ENCODE measurements around the gene RBBP7. TPM values are rescaled to one million over a fixed set of nuclear protein-coding genes. Genes with fewer than 3 reads are reported as not detected.
A peak's percentile ranks its signal among the peaks of the same experiment; 100 is the strongest.

RBBP7 gene
- total RNA-seq, 3 donors from 2014 or later: 72.7 to 94.6 (median 92.0) TPM

DNA sequence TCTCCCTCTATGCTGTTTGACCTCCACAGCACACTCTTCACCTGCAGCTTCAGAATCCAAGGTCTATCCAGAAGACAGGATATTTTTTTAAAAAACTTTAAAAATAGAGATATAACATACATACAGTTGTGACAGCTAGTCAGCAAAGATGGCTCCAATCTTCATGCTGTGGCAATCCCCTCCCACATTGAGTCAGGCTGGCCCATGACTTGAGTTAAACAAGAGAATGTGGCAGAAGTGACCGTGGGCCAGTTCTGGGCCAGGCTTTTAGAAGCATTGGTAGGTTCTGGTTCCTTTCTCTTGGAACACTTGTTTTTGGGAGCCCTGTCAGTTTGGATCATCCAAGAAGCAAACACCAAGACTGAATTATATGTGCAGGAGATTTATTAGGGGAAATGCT, 40.2 kb upstream of the RBBP7 start:
- DNase-seq (no peak), ATAC-seq (no peak)
- Histone ChIP-seq H3K36me3 (ENCODE audit: low read depth) (no peaks in the 10 kb centered on the region), H3K4me3 (no peak overlapping the region), H3K4me1 (ENCODE audit: low read depth) (no peaks in the 10 kb centered on the region), H3K9me3 (no peaks in the 10 kb centered on the region)
- intact Hi-C loops (cut with DNase I, micrococcal nuclease): no loop called here
- TF ChIP-seq, protein P1, sequence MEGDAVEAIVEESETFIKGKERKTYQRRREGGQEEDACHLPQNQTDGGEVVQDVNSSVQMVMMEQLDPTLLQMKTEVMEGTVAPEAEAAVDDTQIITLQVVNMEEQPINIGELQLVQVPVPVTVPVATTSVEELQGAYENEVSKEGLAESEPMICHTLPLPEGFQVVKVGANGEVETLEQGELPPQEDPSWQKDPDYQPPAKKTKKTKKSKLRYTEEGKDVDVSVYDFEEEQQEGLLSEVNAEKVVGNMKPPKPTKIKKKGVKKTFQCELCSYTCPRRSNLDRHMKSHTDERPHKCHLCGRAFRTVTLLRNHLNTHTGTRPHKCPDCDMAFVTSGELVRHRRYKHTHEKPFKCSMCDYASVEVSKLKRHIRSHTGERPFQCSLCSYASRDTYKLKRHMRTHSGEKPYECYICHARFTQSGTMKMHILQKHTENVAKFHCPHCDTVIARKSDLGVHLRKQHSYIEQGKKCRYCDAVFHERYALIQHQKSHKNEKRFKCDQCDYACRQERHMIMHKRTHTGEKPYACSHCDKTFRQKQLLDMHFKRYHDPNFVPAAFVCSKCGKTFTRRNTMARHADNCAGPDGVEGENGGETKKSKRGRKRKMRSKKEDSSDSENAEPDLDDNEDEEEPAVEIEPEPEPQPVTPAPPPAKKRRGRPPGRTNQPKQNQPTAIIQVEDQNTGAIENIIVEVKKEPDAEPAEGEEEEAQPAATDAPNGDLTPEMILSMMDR (IDR thresholded peaks at IDR 0.05): no peak

DNA sequence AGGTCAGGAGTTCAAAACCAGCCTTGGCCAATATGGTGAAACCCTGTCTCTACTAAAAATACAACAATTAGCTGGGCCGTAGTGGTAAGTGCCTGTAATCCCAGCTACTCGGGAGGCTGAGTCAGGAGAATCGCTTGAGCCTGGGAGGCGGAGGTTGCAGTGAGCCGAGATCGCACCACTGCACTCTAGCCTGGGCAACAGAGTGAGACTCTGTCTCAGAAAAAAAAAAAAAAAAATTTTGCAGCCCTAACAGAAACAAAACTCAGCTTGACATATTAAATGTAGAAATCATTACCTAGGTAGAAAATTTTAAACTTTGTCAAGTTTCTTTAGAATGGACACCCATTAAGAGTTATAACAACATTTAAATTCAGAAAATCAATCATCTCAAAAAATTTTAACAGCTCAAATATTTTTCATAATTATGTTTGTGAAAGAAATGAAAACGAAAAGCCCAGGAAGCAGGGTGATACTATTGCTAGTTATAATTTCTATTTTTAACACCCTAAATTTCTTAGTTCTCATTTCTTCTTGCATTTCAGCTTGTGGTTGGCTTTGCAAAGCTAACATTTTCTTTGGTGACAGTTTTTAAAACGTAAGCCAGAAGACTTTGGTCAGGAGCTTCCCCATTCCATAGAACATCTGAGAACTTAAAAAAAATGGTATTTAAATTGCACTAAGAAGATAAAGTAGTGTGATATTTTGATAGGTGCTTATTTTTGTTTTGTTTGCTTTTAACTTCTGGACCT, 33.3 kb upstream of the RBBP7 start:
- DNase-seq (no peak), ATAC-seq (no peak)

DNA sequence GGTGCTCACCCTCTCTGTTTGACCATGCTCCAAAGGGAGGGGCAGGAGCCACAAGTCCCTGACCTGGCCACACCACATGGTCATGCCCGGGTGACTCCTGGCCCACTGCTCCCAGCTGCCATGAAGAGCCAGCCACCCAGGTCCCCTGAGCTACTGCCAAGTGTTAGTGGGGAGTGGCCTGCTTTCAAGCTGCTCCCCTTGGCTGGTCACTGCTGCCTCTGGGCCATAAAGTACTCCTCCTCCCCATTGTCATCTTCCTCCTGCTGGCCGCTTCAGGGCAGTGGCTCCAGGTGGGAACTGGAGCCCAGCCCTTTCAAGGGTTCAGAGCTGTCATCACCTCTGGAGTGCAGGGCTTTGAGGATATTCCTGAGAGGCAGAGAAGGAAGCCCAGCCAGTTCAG, 27.3 kb upstream of the RBBP7 start:
- ATAC-seq: no peak
- DNase-seq: no peak
- Histone ChIP-seq H3K9me3 (no peaks in the 10 kb centered on the region), H3K4me1 (ENCODE audit: low read depth) (no peaks in the 10 kb centered on the region), H3K36me3 (ENCODE audit: low read depth) (no peaks in the 10 kb centered on the region), H3K4me3 (no peak overlapping the region)
- TF ChIP-seq, protein P1 (IDR thresholded peaks at IDR 0.05): no peak
- intact Hi-C loops (cut with DNase I, micrococcal nuclease): no loop called here

More for the DNA sequence above, 33.3 kb upstream of the RBBP7 start:
- no peaks in the 10 kb centered on the region for H3K4me1 ChIP-seq (ENCODE audit: low read depth)
- H3K4me3 ChIP-seq: no peak overlapping the region
- no peaks in the 10 kb centered on the region for H3K9me3 ChIP-seq
- intact Hi-C loops (cut with DNase I, micrococcal nuclease): no loop called here
- H3K36me3 ChIP-seq (ENCODE audit: low read depth): no peaks in the 10 kb centered on the region
- TF ChIP-seq, protein P1 (IDR thresholded peaks at IDR 0.05): no peak

GRCh38 chrX:16892504-16893362, 22.6 kb upstream of the RBBP7 start:
- Histone ChIP-seq H3K9me3 (no peaks in the 10 kb centered on the region), H3K36me3 (ENCODE audit: low read depth) (no peaks in the 10 kb centered on the region), H3K4me3 (no peak overlapping the region), H3K4me1 (ENCODE audit: low read depth) (no peaks in the 10 kb centered on the region)
- intact Hi-C loops (cut with DNase I, micrococcal nuclease): no loop called here
- TF ChIP-seq, protein P1 (IDR thresholded peaks at IDR 0.05): peak; percentile 62
- peak in 2 of 3 donors; percentile 49 to 87 for DNase-seq
- peak; percentile 98 for ATAC-seq

DNA sequence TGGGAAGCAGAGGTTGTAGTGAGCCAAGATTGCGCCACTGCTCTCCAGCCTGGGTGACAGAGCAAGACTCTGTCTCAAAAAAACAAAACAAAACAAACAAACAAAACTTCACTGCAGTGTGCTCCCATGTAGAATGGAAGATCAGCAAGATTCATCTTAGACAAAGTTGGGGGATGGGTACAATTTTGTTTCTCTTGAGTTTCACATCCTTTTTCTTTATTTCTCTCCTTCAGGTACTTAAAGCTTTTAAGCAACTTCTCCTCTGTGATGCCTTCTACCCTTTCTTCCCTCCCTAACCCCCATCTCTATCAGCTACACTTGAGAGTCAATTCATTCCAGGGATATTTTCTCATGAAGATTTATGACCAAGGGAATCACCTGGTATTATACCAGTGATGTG, 15.5 kb upstream of the RBBP7 start:
- intact Hi-C loops (cut with DNase I, micrococcal nuclease): loop anchor here in 1 of 2 donors (10.0 kb wide), 1 partner anchor 149 kb away; no protein-coding TSS in a partner anchor
- Histone ChIP-seq H3K4me3 (no peak overlapping the region), H3K4me1 (ENCODE audit: low read depth) (no peaks in the 10 kb centered on the region), H3K36me3 (ENCODE audit: low read depth) (no peaks in the 10 kb centered on the region), H3K9me3 (no peaks in the 10 kb centered on the region)
- ATAC-seq (no peak), DNase-seq (no peak)
- TF ChIP-seq, protein P1 (IDR thresholded peaks at IDR 0.05): no peak
